NT2/D1 (cell line): ENCODE results near the gene SLC36A4.

ENCODE experiments used
- DNase-seq: peaks from one replicate; pipeline ENCODE4 v3.0.0-alpha.2; 2011; ENCODE audit warnings: low read depth, low spot score
- H3K27me3 ChIP-seq: 2 replicates; pipeline ENCODE4 v1.6.0; 2011; ENCODE audit warnings: mild to moderate bottlenecking; ENCODE audit not compliant: insufficient read length, insufficient read depth
- H3K36me3 ChIP-seq: 2 replicates; pipeline ENCODE4 v1.6.1; 2011; ENCODE audit warnings: mild to moderate bottlenecking, low read length, mixed read lengths; ENCODE audit not compliant: insufficient read depth, insufficient read length
- H3K4me1 ChIP-seq: 2 replicates; pipeline ENCODE4 v1.5.1; 2011; ENCODE audit not compliant: insufficient read depth, insufficient read length
- H3K4me3 ChIP-seq: 2 replicates; pipeline ENCODE4 v1.5.1; 2011; ENCODE audit warnings: low read depth; ENCODE audit not compliant: insufficient read length
- H3K9ac ChIP-seq: 2 replicates; pipeline ENCODE4 v1.6.0; 2011; ENCODE audit warnings: low read depth; ENCODE audit not compliant: insufficient read length
- H3K9me3 ChIP-seq: 2 replicates; pipeline ENCODE4 v1.5.1; 2011; ENCODE audit warnings: mild to moderate bottlenecking, low read length; ENCODE audit not compliant: insufficient read depth
- SUZ12 ChIP-seq: IDR thresholded peaks from 2 replicates; pipeline ENCODE4 v1.6.1; 2011; ENCODE audit not compliant: insufficient read length, insufficient read depth; ENCODE audit errors: extremely low read depth
- YY1 ChIP-seq: IDR thresholded peaks from 2 replicates; pipeline ENCODE4 v1.6.1; 2011; ENCODE audit not compliant: insufficient read length, insufficient read depth
- ZNF274 ChIP-seq: IDR thresholded peaks from 2 replicates; pipeline ENCODE4 v1.6.1; 2011; ENCODE audit warnings: mild to moderate bottlenecking, low read depth, low read length

SLC36A4 gene

DNA sequence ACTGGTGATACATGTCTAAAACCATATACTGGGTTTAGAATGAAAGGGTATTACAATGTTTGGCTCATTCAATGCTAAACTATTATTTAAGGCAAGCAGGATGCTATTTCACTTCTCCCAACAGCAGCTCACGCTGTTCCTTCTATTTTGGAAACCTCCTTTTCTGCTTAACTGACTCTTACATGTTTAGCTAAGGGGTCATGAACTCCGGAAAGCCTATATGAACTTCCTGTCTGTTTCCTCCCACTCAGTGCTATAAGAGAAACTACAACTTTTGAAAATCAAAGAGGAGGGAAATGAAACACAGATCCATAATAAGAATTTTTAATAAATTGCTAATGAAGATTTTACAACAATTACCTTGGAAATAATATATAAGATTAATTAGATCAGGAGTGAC lies 30.9 kb downstream of the SLC36A4 start:
- Histone ChIP-seq H3K4me3 (no peak overlapping the region), H3K36me3 (peaks cover 34% of the 10 kb centered on the region), H3K9ac (no peak overlapping the region), H3K9me3 (no peaks in the 10 kb centered on the region), H3K4me1 (no peaks in the 10 kb centered on the region), H3K27me3 (no peaks in the 10 kb centered on the region)
- DNase-seq, result no peak
- no peak for TF ChIP-seq YY1
- TF ChIP-seq ZNF274, result no peak
- no peak for TF ChIP-seq SUZ12

DNA sequence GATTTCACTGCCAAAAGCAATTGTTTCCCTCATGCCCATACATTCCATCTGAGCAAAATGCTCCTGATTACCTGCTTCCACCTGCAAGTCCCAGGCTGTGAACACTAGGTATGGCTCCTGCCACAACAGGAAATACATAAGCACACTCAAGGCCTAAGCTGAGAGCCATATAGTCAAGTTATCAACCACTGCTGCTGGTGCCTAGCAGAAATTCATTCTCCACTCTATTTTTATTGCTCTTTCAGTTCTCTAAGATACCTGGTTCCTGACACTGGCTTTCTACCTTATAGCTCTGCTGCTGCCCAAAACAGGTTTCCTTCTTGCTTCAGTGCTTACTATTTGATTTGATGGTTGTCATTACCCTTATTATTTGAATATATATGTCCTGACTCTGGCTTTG lies 31.6 kb downstream of the SLC36A4 start:
- Histone ChIP-seq H3K9ac (no peak overlapping the region), H3K27me3 (no peaks in the 10 kb centered on the region), H3K36me3 (peaks cover 40% of the 10 kb centered on the region), H3K4me1 (no peaks in the 10 kb centered on the region), H3K9me3 (no peaks in the 10 kb centered on the region), H3K4me3 (no peak overlapping the region)
- no peak for DNase-seq
- no peak for TF ChIP-seq YY1
- no peak for TF ChIP-seq ZNF274
- no peak for TF ChIP-seq SUZ12

DNA sequence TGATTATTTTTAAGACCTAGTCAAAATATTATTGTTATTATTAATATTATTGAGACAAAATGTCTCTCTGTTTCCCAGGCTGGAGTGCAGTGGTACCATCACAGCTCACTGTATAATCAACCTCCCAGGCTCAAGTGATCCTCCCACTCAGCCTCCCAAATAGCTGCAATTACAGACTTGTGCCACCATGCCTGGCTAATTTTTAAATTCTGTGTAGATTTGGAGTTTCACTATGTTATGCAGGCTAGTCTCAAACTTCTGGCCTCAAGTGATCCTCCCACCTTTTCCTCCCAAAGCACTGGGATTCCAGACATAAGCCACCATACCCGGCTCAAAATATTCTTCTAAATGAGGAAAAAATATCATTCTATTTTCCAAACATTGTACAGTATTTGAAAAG lies 37.0 kb downstream of the SLC36A4 start:
- peaks cover 41% of the 10 kb centered on the region for H3K36me3 ChIP-seq
- H3K27me3 ChIP-seq, result no peaks in the 10 kb centered on the region
- no peak overlapping the region for H3K9ac ChIP-seq
- H3K4me1 ChIP-seq, result no peaks in the 10 kb centered on the region
- DNase-seq, result no peak
- H3K4me3 ChIP-seq, result no peak overlapping the region
- no peaks in the 10 kb centered on the region for H3K9me3 ChIP-seq
- no peak for TF ChIP-seq YY1
- no peak for TF ChIP-seq ZNF274
- TF ChIP-seq SUZ12, result no peak

DNA sequence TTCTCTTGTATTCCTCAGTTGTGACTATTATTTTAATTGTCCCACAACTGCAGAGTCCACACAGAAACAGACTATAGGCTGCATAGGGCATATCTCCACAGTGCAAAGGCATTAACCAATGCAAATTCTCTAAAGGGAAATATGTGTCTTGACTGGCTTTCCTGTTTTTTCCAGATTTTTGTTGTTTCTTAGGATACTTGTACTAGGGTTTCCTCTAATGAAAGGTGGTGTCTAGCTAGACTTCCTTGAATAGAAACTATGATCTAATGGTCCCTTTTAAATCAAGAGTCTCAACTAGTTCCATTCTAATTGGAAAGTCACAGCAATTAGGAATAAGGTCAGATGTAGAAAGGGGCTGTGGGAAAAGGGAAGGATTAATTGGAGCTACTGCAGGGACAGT lies 37.6 kb downstream of the SLC36A4 start:
- Histone ChIP-seq H3K9ac (no peak overlapping the region), H3K27me3 (no peaks in the 10 kb centered on the region), H3K4me3 (no peak overlapping the region), H3K9me3 (no peaks in the 10 kb centered on the region), H3K4me1 (no peaks in the 10 kb centered on the region), H3K36me3 (peaks cover 36% of the 10 kb centered on the region)
- no peak for DNase-seq
- TF ChIP-seq YY1 (no peak), ZNF274 (no peak), SUZ12 (no peak)

DNA sequence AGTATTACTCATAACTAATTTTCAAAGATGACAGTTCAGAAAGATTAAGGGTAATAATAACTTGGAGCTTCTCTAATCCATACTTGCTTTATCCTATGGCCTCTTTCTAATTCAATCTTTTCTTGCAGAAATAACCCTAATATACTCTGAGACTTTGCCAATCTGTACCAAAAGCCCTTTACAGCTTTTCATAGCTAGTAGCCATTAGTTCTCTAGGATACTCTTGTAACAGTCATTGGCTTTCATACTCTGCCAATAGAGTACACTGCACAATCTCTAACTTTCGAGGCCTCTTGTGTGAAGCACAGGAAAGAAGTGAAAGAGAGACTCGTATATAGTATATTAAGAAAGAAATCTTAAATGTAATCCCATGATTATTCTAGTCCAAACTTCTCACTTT lies 38.1 kb downstream of the SLC36A4 start:
- no peak for DNase-seq
- H3K9ac ChIP-seq, result no peak overlapping the region
- H3K27me3 ChIP-seq, result no peaks in the 10 kb centered on the region
- peaks cover 33% of the 10 kb centered on the region for H3K36me3 ChIP-seq
- H3K4me1 ChIP-seq, result no peaks in the 10 kb centered on the region
- H3K9me3 ChIP-seq, result no peaks in the 10 kb centered on the region
- H3K4me3 ChIP-seq, result no peak overlapping the region
- TF ChIP-seq YY1, result no peak
- no peak for TF ChIP-seq ZNF274
- TF ChIP-seq SUZ12, result no peak

DNA sequence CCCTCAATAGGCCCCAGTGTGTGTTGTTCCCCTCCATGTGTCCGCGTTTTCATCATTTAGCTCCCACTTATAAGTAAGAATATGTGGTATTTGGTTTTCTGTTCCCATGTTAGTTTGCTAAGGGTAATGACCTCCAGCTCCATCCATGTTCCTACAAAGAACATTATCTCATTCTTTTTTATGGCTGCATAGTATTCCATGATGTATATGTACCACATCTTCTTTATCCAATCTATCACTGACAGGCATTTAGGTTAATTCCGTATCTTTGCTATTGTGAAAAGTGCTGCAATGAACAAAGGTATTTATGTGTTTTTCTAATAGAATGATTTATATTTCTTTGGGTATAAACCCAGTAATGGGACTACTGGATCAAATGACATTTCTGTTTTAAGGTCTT lies 42.1 kb downstream of the SLC36A4 start:
- TF ChIP-seq SUZ12 (no peak), ZNF274 (no peak), YY1 (no peak)
- no peak overlapping the region for H3K9ac ChIP-seq
- no peaks in the 10 kb centered on the region for H3K4me1 ChIP-seq

DNA sequence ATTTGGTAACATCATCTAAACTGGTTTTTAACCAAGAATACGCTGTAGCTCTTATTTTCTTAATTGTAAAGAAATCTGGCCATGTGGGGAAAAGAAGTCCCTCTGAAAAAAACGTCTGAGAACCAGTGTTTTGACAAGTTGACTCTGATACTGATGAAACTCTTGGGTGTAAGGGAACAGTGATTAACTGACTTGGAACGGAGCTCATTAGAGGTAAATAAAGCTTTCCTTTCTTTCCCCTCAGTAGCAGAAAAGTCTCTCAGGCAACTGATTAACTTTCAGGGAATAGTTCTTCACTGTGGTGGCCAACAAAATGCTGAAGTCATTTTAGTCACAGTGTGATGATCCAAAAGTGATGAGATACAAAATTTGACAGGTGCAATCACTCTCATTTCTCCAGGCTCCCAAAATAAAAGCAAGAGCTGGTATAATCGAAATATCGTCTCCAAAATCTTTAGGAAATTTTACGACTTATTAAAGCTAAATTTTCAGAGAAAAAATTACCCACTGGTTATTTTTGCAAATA lies 52.3 kb downstream of the SLC36A4 start:
- Histone ChIP-seq H3K9me3 (no peaks in the 10 kb centered on the region), H3K9ac (no peak overlapping the region), H3K4me3 (no peak overlapping the region), H3K27me3 (no peaks in the 10 kb centered on the region), H3K36me3 (peaks cover 7% of the 10 kb centered on the region), H3K4me1 (no peaks in the 10 kb centered on the region)
- DNase-seq, result no peak
- TF ChIP-seq SUZ12 (no peak), ZNF274 (no peak), YY1 (no peak)

More for the DNA sequence above, 42.1 kb downstream of the SLC36A4 start:
- Histone ChIP-seq H3K9me3 (no peaks in the 10 kb centered on the region), H3K36me3 (peaks cover 17% of the 10 kb centered on the region), H3K27me3 (no peaks in the 10 kb centered on the region), H3K4me3 (no peak overlapping the region)
- DNase-seq, result no peak

DNA sequence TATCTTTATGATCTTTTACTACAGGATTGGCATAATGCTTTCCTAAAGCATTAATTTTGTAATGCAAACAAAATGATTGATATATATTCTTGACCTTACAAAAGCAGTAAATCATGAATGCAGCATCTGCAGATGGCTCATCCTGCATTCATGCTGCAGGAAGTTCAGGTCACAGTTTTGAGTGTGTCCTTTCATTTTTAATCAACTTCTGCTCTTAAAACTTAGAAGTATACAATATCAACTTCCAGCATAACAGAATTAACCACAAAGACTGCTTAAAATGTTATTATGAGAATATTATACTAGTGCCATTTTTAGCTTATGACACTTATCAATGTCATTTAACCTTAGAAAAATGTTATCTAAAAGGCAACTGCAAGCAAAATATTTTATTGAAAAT lies 54.0 kb downstream of the SLC36A4 start:
- Histone ChIP-seq H3K4me3 (no peak overlapping the region), H3K36me3 (peaks cover 7% of the 10 kb centered on the region)
- no peak for TF ChIP-seq SUZ12
- no peak for TF ChIP-seq YY1
- TF ChIP-seq ZNF274, result no peak

More for the DNA sequence above, 54.0 kb downstream of the SLC36A4 start:
- DNase-seq, result no peak
- no peak overlapping the region for H3K9ac ChIP-seq
- no peaks in the 10 kb centered on the region for H3K27me3 ChIP-seq
- H3K9me3 ChIP-seq, result no peaks in the 10 kb centered on the region
- H3K4me1 ChIP-seq, result no peaks in the 10 kb centered on the region
